NCI-H1694 treated with DMSO at 0.1 percent for 48 hours (cell line): Measurements from ENCODE around the gene SMURF2.
"Not testable (repeated sequence)": the region's sequence is repeated elsewhere in the genome, so short reads cannot be mapped to it uniquely, and the experiment has no call there.

Experiments
- DNase-seq: peaks from one replicate; lab custom pipeline; 2025; lab: John Stamatoyannopoulos, UW

Gene SMURF2

GRCh38 chr17:64596988-64597387 is 65.1 kb downstream of the SMURF2 start:
- DNase-seq: no peak

GRCh38 chr17:64596439-64596838 is 65.7 kb downstream of the SMURF2 start:
- DNase-seq: no peak

- no peak for DNase-seq
These were observed 70.2 kb downstream of the SMURF2 start for GRCh38 chr17:64591944-64592343.

- no peak for DNase-seq
These were observed 77.0 kb downstream of the SMURF2 start for GRCh38 chr17:64585146-64585545.

- no peak for DNase-seq
These were observed 79.1 kb downstream of the SMURF2 start for GRCh38 chr17:64583038-64583437.

- peak; percentile 0 for DNase-seq
These were observed 81.5 kb downstream of the SMURF2 start for GRCh38 chr17:64580384-64581315.

GRCh38 chr17:64579917-64580316 is 82.2 kb downstream of the SMURF2 start:
- no peak for DNase-seq

GRCh38 chr17:64577025-64577424 is 85.1 kb downstream of the SMURF2 start:
- not testable (repeated sequence) for DNase-seq

GRCh38 chr17:64575431-64575830 is 86.7 kb downstream of the SMURF2 start:
- no peak for DNase-seq

GRCh38 chr17:64574646-64575045 is 87.5 kb downstream of the SMURF2 start:
- DNase-seq: no peak

GRCh38 chr17:64573214-64573613 is 88.9 kb downstream of the SMURF2 start:
- no peak for DNase-seq

GRCh38 chr17:64572682-64573154 is 89.4 kb downstream of the SMURF2 start:
- no peak for DNase-seq

GRCh38 chr17:64571746-64572145 is 90.4 kb downstream of the SMURF2 start:
- no peak for DNase-seq

GRCh38 chr17:64565563-64565962 is 96.5 kb downstream of the SMURF2 start:
- DNase-seq: no peak

GRCh38 chr17:64564098-64564497 is 98.0 kb downstream of the SMURF2 start:
- no peak for DNase-seq

- DNase-seq: no peak
These were observed 106.8 kb downstream of the SMURF2 start for GRCh38 chr17:64555281-64555680.

GRCh38 chr17:64554028-64554637 is 108.0 kb downstream of the SMURF2 start:
- DNase-seq: no peak

GRCh38 chr17:64551461-64551860 is 110.6 kb downstream of the SMURF2 start:
- no peak for DNase-seq

GRCh38 chr17:64547319-64547718 is 114.8 kb downstream of the SMURF2 start:
- DNase-seq: no peak

- DNase-seq: no peak
These were observed 115.4 kb downstream of the SMURF2 start for GRCh38 chr17:64546716-64547115.

GRCh38 chr17:64544742-64545141 is 117.4 kb downstream of the SMURF2 start:
- no peak for DNase-seq

- DNase-seq: no peak
These were observed 121.9 kb downstream of the SMURF2 start for GRCh38 chr17:64540118-64540776.
